Measurements from ENCODE around the gene UEVLD. TPM values are rescaled to one million over a fixed set of nuclear protein-coding genes. Genes with fewer than 3 reads are reported as not detected.

The UEVLD gene
- total RNA-seq, 1 donor from 2014 or later: 21.4 TPM

DNA sequence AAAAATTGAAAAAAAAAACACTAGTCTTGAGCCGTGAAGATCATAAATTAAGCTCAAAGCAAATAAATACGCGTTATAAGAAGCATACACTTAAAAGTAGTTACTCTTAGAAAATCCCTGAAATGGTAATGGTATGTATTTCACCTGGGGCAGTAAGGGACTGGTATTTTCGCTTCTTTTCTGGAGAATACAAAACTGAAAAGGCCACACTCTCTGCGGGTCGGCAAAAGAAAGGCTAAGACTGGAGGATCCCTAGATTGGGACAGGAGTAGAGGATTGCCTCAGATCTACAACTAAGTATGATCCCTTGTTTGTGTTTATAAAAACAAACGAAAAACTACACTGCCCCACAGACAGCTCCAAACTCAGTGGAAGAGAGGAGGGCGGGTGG lies 62.4 kb downstream of the UEVLD start:
- intact Hi-C loops (cut with DNase I): no loop called here
- Histone ChIP-seq H3K9me3 (no peaks in the 10 kb centered on the region), H3K27ac (peak overlapping the region; percentile 98), H3K4me3 (peak overlapping the region; percentile 87 to 99), H3K36me3 (no peaks in the 10 kb centered on the region), H3K27me3 (no peaks in the 10 kb centered on the region), H3K4me1 (peaks cover 52% of the 10 kb centered on the region)
- TF ChIP-seq POLR2AphosphoS5 (IDR thresholded peaks at IDR 0.05; ENCODE audit: insufficient read depth in 1 of 2, low read depth in 1 of 2) (no peak), POLR2A (IDR thresholded peaks at IDR 0.05) (no peak)
- TF ChIP-seq, protein P1, sequence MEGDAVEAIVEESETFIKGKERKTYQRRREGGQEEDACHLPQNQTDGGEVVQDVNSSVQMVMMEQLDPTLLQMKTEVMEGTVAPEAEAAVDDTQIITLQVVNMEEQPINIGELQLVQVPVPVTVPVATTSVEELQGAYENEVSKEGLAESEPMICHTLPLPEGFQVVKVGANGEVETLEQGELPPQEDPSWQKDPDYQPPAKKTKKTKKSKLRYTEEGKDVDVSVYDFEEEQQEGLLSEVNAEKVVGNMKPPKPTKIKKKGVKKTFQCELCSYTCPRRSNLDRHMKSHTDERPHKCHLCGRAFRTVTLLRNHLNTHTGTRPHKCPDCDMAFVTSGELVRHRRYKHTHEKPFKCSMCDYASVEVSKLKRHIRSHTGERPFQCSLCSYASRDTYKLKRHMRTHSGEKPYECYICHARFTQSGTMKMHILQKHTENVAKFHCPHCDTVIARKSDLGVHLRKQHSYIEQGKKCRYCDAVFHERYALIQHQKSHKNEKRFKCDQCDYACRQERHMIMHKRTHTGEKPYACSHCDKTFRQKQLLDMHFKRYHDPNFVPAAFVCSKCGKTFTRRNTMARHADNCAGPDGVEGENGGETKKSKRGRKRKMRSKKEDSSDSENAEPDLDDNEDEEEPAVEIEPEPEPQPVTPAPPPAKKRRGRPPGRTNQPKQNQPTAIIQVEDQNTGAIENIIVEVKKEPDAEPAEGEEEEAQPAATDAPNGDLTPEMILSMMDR (IDR thresholded peaks at IDR 0.05): no peak
- no peak for DNase-seq (ENCODE audit: extremely low spot score in 2 of 2)

DNA sequence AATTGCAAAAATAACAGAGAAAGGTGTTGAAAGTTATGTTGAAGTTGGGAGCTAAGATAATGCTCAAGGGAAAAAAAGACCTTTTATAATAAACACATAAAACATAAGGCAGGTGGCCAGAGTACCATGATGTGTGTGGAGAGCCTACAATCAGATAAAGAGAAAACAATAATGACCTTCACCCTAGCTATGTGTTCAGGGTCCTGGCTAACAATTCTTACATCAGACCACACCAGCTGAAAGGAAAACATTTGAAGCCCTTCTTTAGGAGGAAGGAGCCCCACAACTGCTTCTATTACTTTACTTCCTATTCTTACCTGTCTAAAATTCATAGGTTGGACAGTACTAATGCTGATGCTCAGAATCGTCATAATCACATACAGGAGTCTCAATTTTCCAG lies 64.3 kb downstream of the UEVLD start:
- TF ChIP-seq POLR2AphosphoS5 (IDR thresholded peaks at IDR 0.05; ENCODE audit: insufficient read depth in 1 of 2, low read depth in 1 of 2) (no peak), POLR2A (IDR thresholded peaks at IDR 0.05) (no peak)
- TF ChIP-seq, protein P1 (IDR thresholded peaks at IDR 0.05): no peak
- no peak for DNase-seq (ENCODE audit: extremely low spot score in 2 of 2)
- no peaks in the 10 kb centered on the region for H3K36me3 ChIP-seq
- H3K4me1 ChIP-seq: peaks cover 52% of the 10 kb centered on the region
- no peak overlapping the region for H3K4me3 ChIP-seq
- intact Hi-C loops (cut with DNase I): no loop called here
- H3K27me3 ChIP-seq: no peaks in the 10 kb centered on the region
- no peaks in the 10 kb centered on the region for H3K9me3 ChIP-seq
- H3K27ac ChIP-seq: no peak overlapping the region

DNA sequence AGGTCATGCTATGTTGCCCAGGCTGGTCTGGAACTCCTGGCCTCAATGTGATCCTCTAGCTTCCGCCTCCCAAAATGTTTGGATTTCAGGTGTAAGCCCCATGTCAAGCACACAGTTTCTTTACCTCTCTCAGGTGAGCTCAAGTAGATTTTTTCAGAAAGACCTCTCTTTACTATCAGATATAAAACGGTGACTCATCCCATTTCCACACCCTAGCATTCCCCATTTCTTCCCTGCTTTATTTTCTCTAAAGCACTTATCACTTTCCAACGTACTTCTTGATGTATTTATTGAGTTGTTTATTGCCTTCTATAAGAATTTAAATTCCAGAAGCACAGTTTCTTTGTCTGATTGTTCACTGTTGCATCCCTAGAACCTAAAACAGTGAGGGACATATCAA lies 65.5 kb downstream of the UEVLD start:
- Histone ChIP-seq H3K27ac (no peak overlapping the region), H3K36me3 (no peaks in the 10 kb centered on the region), H3K27me3 (no peaks in the 10 kb centered on the region), H3K9me3 (no peaks in the 10 kb centered on the region), H3K4me1 (peaks cover 52% of the 10 kb centered on the region), H3K4me3 (no peak overlapping the region)
- intact Hi-C loops (cut with DNase I): no loop called here
- no peak for DNase-seq (ENCODE audit: extremely low spot score in 2 of 2)
- TF ChIP-seq POLR2AphosphoS5 (IDR thresholded peaks at IDR 0.05; ENCODE audit: insufficient read depth in 1 of 2, low read depth in 1 of 2) (no peak), POLR2A (IDR thresholded peaks at IDR 0.05) (no peak)
- TF ChIP-seq, protein P1 (IDR thresholded peaks at IDR 0.05): no peak

DNA sequence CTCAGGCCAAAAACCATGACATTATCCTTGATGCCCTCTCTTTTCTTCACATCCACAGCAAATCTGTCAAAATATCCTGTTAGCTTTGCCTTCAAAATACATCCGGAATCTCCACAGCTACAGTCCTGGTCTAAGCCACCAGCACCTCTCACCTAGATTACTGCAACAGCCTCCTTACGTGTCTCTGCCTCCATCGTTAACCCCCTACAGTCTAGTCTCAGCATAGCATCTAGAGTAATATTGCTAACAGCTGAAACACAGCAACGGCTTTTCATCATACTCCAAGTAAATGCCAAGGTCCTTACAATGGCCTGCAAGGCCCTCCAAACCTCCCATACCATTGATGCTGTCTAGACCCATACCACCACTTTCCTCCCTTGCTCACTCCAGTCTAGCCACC lies 66.1 kb downstream of the UEVLD start:
- peaks cover 45% of the 10 kb centered on the region for H3K4me1 ChIP-seq

DNA sequence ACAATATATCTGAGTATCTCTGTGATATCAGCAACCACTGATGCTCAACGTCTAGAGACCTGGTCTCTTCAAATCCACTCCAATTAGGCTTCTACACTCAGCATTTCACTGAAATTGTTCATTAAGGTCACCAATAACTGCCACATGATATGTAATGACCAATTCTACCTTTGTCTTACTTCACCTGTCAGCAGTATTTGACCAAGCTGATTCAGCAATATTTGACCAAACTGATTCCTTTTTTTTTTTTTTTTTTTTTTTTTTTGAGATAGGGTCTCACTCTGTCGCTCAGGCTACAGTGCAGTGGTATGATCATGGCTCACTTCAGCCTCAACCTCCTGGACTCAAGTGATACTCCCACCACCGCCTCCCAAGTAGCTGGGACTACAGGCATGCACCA lies 67.4 kb downstream of the UEVLD start:
- no peaks in the 10 kb centered on the region for H3K27me3 ChIP-seq
- DNase-seq (ENCODE audit: extremely low spot score in 2 of 2): no peak
- no peaks in the 10 kb centered on the region for H3K9me3 ChIP-seq
- peaks cover 38% of the 10 kb centered on the region for H3K4me1 ChIP-seq
- no peak overlapping the region for H3K4me3 ChIP-seq
- H3K27ac ChIP-seq: no peak overlapping the region
- intact Hi-C loops (cut with DNase I): no loop called here
- H3K36me3 ChIP-seq: peaks cover 0 to 4% of the 10 kb centered on the region in 2 donors
- TF ChIP-seq POLR2A (IDR thresholded peaks at IDR 0.05) (no peak), POLR2AphosphoS5 (IDR thresholded peaks at IDR 0.05; ENCODE audit: insufficient read depth in 1 of 2, low read depth in 1 of 2) (no peak)
- TF ChIP-seq, protein P1 (IDR thresholded peaks at IDR 0.05): no peak

More for the DNA sequence above, 66.1 kb downstream of the UEVLD start:
- Histone ChIP-seq H3K36me3 (no peaks in the 10 kb centered on the region), H3K27ac (no peak overlapping the region), H3K27me3 (no peaks in the 10 kb centered on the region), H3K4me3 (no peak overlapping the region), H3K9me3 (no peaks in the 10 kb centered on the region)
- TF ChIP-seq POLR2A (IDR thresholded peaks at IDR 0.05) (no peak), POLR2AphosphoS5 (IDR thresholded peaks at IDR 0.05; ENCODE audit: insufficient read depth in 1 of 2, low read depth in 1 of 2) (no peak)
- TF ChIP-seq, protein P1 (IDR thresholded peaks at IDR 0.05): no peak
- intact Hi-C loops (cut with DNase I): no loop called here
- no peak for DNase-seq (ENCODE audit: extremely low spot score in 2 of 2)

Data from vagina (tissue), 2 donors.